Stomach (tissue), 9 donors: ENCODE results near the gene REPIN1. TPM values are rescaled to one million over a fixed set of nuclear protein-coding genes. Genes with fewer than 3 reads are reported as not detected.

Source experiments
- DNase-seq, 2 donors: peaks; one replicate each; pipeline versions ENCODE4 v3.0.0 to v3.0.0-alpha.2; 2013 to 2019
- H3K27ac ChIP-seq, 5 donors: fragments of 200-600 bp in 4 of 5; sonication (generic) in 4 of 5; one replicate each; pipeline ENCODE4 v1.5.1; 2013 to 2019; ENCODE audit warnings: mild to moderate bottlenecking in 1 of 5, moderate library complexity in 1 of 5
- H3K27me3 ChIP-seq, 3 donors: fragments of 200-600 bp; sonication (generic); one replicate each; pipeline ENCODE4 v1.5.1; 2017 to 2019; ENCODE audit warnings: mixed run types in 1 of 3
- H3K36me3 ChIP-seq, 4 donors: fragments of 200-600 bp; sonication (generic); 1 replicate in 3 of 4; 2 replicates in 1 of 4; pipeline ENCODE4 v1.5.1; 2016 to 2019
- H3K4me1 ChIP-seq, 4 donors: fragments of 200-600 bp; sonication (generic); one replicate each; pipeline ENCODE4 v1.5.1; 2016 to 2019
- H3K4me3 ChIP-seq, 4 donors: fragments of 200-600 bp; sonication (generic) in 3 of 4; one replicate each; pipeline ENCODE4 v1.5.1; 2016 to 2019; ENCODE audit warnings: mild to moderate bottlenecking in 1 of 4
- H3K9me3 ChIP-seq, 4 donors: fragments of 200-600 bp; sonication (generic); one replicate each; pipeline ENCODE4 v1.5.1; 2016 to 2019
- CTCF ChIP-seq, 7 experiments: fragments of 450-650 bp in 4 of 7; fragments of 200-600 bp in 3 of 7; sonication (generic) in 3 of 7; IDR thresholded peaks; one replicate each; pipeline ENCODE4 v1.5.1; 2016 to 2019; ENCODE audit warnings: antibody characterized with exemption in 7 of 7, control low read depth in 2 of 7, mild to moderate bottlenecking in 1 of 7
- EP300 ChIP-seq: sonication (generic); formaldehyde crosslinking; IDR thresholded peaks from one replicate; pipeline ENCODE4 v1.6.1; 2017; ENCODE audit warnings: antibody characterized with exemption
- POLR2A ChIP-seq, 4 donors: fragments of 450-650 bp; IDR thresholded peaks; one replicate each; pipeline ENCODE4 v1.6.1; 2016; ENCODE audit warnings: antibody characterized with exemption in 4 of 4, control low read depth in 2 of 4, mild to moderate bottlenecking in 1 of 4, moderate library complexity in 1 of 4
- POLR2AphosphoS5 ChIP-seq, 3 donors: sonication (generic); formaldehyde crosslinking; IDR thresholded peaks; one replicate each; pipeline ENCODE4 v1.6.1; 2016; ENCODE audit warnings: antibody characterized with exemption in 3 of 3
- WGBS, 5 donors: extraction: QIAGEN DNeasy Blood & Tissue Kit in 3 of 5; methylation state at CpG; one replicate each; pipeline versions ENCODE4 v1.1.5 to v1.1.7; 2013 to 2018; 5-methylcytosine and 5-hydroxymethylcytosine counted together
- intact Hi-C: fragments of 100-400 bp; cut with DNase I; formaldehyde crosslinking; loops from one replicate; pipeline ENCODE4 v1.15.1; 2023; ENCODE audit warnings: low total_unique reads
- polyA plus RNA-seq, 3 donors: library from polyadenylated mRNA; stranded (reverse); fragments of 200-250 nt; gene quantifications; one replicate each; pipeline ENCODE4 v1.2.3, GENCODE V29; 2013
- total RNA-seq, 5 donors: library from RNA; depleted of rRNA; stranded (reverse); fragments of >200 nt; gene quantifications; one replicate each; pipeline versions ENCODE4 v1.1.0 to v1.2.3, GENCODE V29; 2014 to 2016
- donor health status: healthy with polysubstance abuse.
- donor health status: Bipolar disorder and iron deficiency.
- donor health status: healthy.

REPIN1 gene
- total and polyA plus RNA-seq, 8 donors, result 35.9 to 298 (median 49.3) TPM

- TF ChIP-seq CTCF (IDR thresholded peaks at IDR 0.05), result no peak
- no peak for TF ChIP-seq POLR2A (IDR thresholded peaks at IDR 0.05)
- H3K4me1 ChIP-seq, result peaks cover 32 to 44% (median 38%) of the 10 kb centered on the region in 4 donors
- H3K36me3 ChIP-seq, result peaks cover 6 to 28% (median 24%) of the 10 kb centered on the region in 4 donors
- DNase-seq, result no peak
- no peaks in the 10 kb centered on the region for H3K27me3 ChIP-seq
- no peak overlapping the region for H3K4me3 ChIP-seq
- no peaks in the 10 kb centered on the region for H3K9me3 ChIP-seq
- intact Hi-C loops, result no loop called here
- no peak overlapping the region for H3K27ac ChIP-seq
- 96 to 100% (median 100%) methylated on average over 1 of the region's 1 CpG for WGBS, 5 donors
Observed at GRCh38 chr7:150401424-150401790, 32.8 kb downstream of the REPIN1 start.

GRCh38 chr7:150401861-150402631 lies 33.4 kb downstream of the REPIN1 start:
- no peak for DNase-seq
- H3K27ac ChIP-seq, result peak overlapping the region in 3 of 5 donors; percentile 4 to 93 (median 93)
- WGBS, 5 donors, result 83 to 94% (median 89%) methylated on average over 7 of the region's 7 CpGs
- H3K36me3 ChIP-seq, result peaks cover 6 to 22% (median 18%) of the 10 kb centered on the region in 4 donors
- peaks cover 39 to 51% (median 44%) of the 10 kb centered on the region in 4 donors for H3K4me1 ChIP-seq
- no peaks in the 10 kb centered on the region for H3K9me3 ChIP-seq
- H3K27me3 ChIP-seq, result no peaks in the 10 kb centered on the region
- TF ChIP-seq POLR2AphosphoS5 (IDR thresholded peaks at IDR 0.05), result no peak
- intact Hi-C loops, result no loop called here
- no peak overlapping the region for H3K4me3 ChIP-seq

GRCh38 chr7:150402671-150403321 lies 34.2 kb downstream of the REPIN1 start:
- peak; percentile 66 to 72 for DNase-seq
- Histone ChIP-seq H3K4me3 (no peak overlapping the region), H3K27me3 (no peaks in the 10 kb centered on the region), H3K27ac (peak overlapping the region in 4 of 5 donors; percentile 4 to 93 (median 59)), H3K4me1 (peaks cover 42 to 58% (median 50%) of the 10 kb centered on the region in 4 donors), H3K36me3 (peaks cover 4 to 18% (median 14%) of the 10 kb centered on the region in 4 donors), H3K9me3 (no peaks in the 10 kb centered on the region)
- 51 to 67% (median 62%) methylated on average over 12 to 13 of the region's 13 CpGs for WGBS, 5 donors
- TF ChIP-seq POLR2AphosphoS5 (IDR thresholded peaks at IDR 0.05) (peak in 2 of 3 donors; percentile 19 to 47), CTCF (IDR thresholded peaks at IDR 0.05) (no peak), POLR2A (IDR thresholded peaks at IDR 0.05) (no peak), EP300 (no peak)
- intact Hi-C loops, result no loop called here

GRCh38 chr7:150403376-150404171 lies 35.0 kb downstream of the REPIN1 start:
- 83 to 90% (median 85%) methylated on average over 10 to 13 of the region's 13 CpGs for WGBS, 5 donors
- Histone ChIP-seq H3K27ac (peak overlapping the region; percentile 19 to 99 (median 93)), H3K4me3 (peak overlapping the region in 1 of 4 donors; percentile 78), H3K27me3 (no peaks in the 10 kb centered on the region), H3K4me1 (peaks cover 42 to 66% (median 52%) of the 10 kb centered on the region in 4 donors), H3K36me3 (peaks cover 0 to 18% (median 14%) of the 10 kb centered on the region in 4 donors), H3K9me3 (no peaks in the 10 kb centered on the region)
- TF ChIP-seq POLR2A (IDR thresholded peaks at IDR 0.05) (no peak), POLR2AphosphoS5 (IDR thresholded peaks at IDR 0.05) (no peak), EP300 (no peak), CTCF (IDR thresholded peaks at IDR 0.05) (no peak)
- DNase-seq, result no peak
- intact Hi-C loops, result no loop called here
